ENCODE data around the gene MORN1. TPM values are rescaled to one million over a fixed set of nuclear protein-coding genes. Genes with fewer than 3 reads are reported as not detected.

The MORN1 gene
- total RNA-seq, 1 donor from 2014 or later, result 10.8 TPM

GRCh38 chr1:2425892-2426291 lies 34.5 kb upstream of the MORN1 start:
- Mint-ChIP-seq H3K4me3 (ENCODE audit: unreplicated experiment) (no peak overlapping the region), H3K36me3 (ENCODE audit: unreplicated experiment) (no peaks in the 10 kb centered on the region), H3K27me3 (ENCODE audit: unreplicated experiment) (no peaks in the 10 kb centered on the region), H3K9me3 (ENCODE audit: unreplicated experiment) (peaks cover 6% of the 10 kb centered on the region), H3K27ac (ENCODE audit: unreplicated experiment) (no peak overlapping the region), H3K4me1 (ENCODE audit: low read depth, unreplicated experiment) (peaks cover 3% of the 10 kb centered on the region)
- no peak for DNase-seq
- TF ChIP-seq CTCF (IDR thresholded peaks at IDR 0.05; ENCODE audit: partially characterized antibody, unreplicated experiment), result no peak

- no peak overlapping the region for H3K27ac Mint-ChIP-seq (ENCODE audit: unreplicated experiment)
- no peaks in the 10 kb centered on the region for H3K36me3 Mint-ChIP-seq (ENCODE audit: unreplicated experiment)
- no peak for TF ChIP-seq CTCF (IDR thresholded peaks at IDR 0.05; ENCODE audit: partially characterized antibody, unreplicated experiment)
- peaks cover 3% of the 10 kb centered on the region for H3K4me1 Mint-ChIP-seq (ENCODE audit: low read depth, unreplicated experiment)
- no peak overlapping the region for H3K4me3 Mint-ChIP-seq (ENCODE audit: unreplicated experiment)
- peaks cover 2% of the 10 kb centered on the region for H3K27me3 Mint-ChIP-seq (ENCODE audit: unreplicated experiment)
- H3K9me3 Mint-ChIP-seq (ENCODE audit: unreplicated experiment), result peaks cover 6% of the 10 kb centered on the region
- no peak for DNase-seq
These were observed 31.2 kb upstream of the MORN1 start for GRCh38 chr1:2422523-2422922.

- Mint-ChIP-seq H3K4me3 (ENCODE audit: unreplicated experiment) (no peak overlapping the region), H3K36me3 (ENCODE audit: unreplicated experiment) (no peaks in the 10 kb centered on the region), H3K27ac (ENCODE audit: unreplicated experiment) (no peak overlapping the region), H3K4me1 (ENCODE audit: low read depth, unreplicated experiment) (peaks cover 6% of the 10 kb centered on the region), H3K9me3 (ENCODE audit: unreplicated experiment) (peaks cover 7% of the 10 kb centered on the region), H3K27me3 (ENCODE audit: unreplicated experiment) (peaks cover 4% of the 10 kb centered on the region)
- TF ChIP-seq CTCF (IDR thresholded peaks at IDR 0.05; ENCODE audit: partially characterized antibody, unreplicated experiment), result no peak
- no peak for DNase-seq
These were observed 28.1 kb upstream of the MORN1 start for GRCh38 chr1:2419416-2419815.

GRCh38 chr1:2418791-2419320 lies 27.5 kb upstream of the MORN1 start:
- Mint-ChIP-seq H3K4me1 (ENCODE audit: low read depth, unreplicated experiment) (peaks cover 12% of the 10 kb centered on the region), H3K9me3 (ENCODE audit: unreplicated experiment) (peaks cover 7% of the 10 kb centered on the region), H3K36me3 (ENCODE audit: unreplicated experiment) (no peaks in the 10 kb centered on the region), H3K27ac (ENCODE audit: unreplicated experiment) (no peak overlapping the region), H3K27me3 (ENCODE audit: unreplicated experiment) (peaks cover 4% of the 10 kb centered on the region), H3K4me3 (ENCODE audit: unreplicated experiment) (no peak overlapping the region)
- TF ChIP-seq CTCF (IDR thresholded peaks at IDR 0.05; ENCODE audit: partially characterized antibody, unreplicated experiment), result no peak
- DNase-seq, result no peak

- DNase-seq, result no peak
- Mint-ChIP-seq H3K4me3 (ENCODE audit: unreplicated experiment) (no peak overlapping the region), H3K27ac (ENCODE audit: unreplicated experiment) (no peak overlapping the region), H3K4me1 (ENCODE audit: low read depth, unreplicated experiment) (peaks cover 12% of the 10 kb centered on the region), H3K27me3 (ENCODE audit: unreplicated experiment) (peaks cover 4% of the 10 kb centered on the region), H3K36me3 (ENCODE audit: unreplicated experiment) (no peaks in the 10 kb centered on the region), H3K9me3 (ENCODE audit: unreplicated experiment) (peaks cover 5% of the 10 kb centered on the region)
- no peak for TF ChIP-seq CTCF (IDR thresholded peaks at IDR 0.05; ENCODE audit: partially characterized antibody, unreplicated experiment)
These were observed 26.5 kb upstream of the MORN1 start for GRCh38 chr1:2417833-2418225.
